Spinal cord (tissue), 10 donors: ENCODE data around the gene ICAM3. TPM values are rescaled to one million over a fixed set of nuclear protein-coding genes. Genes with fewer than 3 reads are reported as not detected.
"Not testable (repeated sequence)": the region's sequence is repeated elsewhere in the genome, so short reads cannot be mapped to it uniquely, and the experiment has no call there.

Experiments used
- DNase-seq, 6 donors: peaks; one replicate each; pipeline versions ENCODE4 v3.0.0 to v3.0.0-alpha.2; 2013 to 2015; ENCODE audit warnings: low spot score in 6 of 6, low read depth in 4 of 6
- H3K27ac ChIP-seq: one replicate; pipeline ENCODE4 v1.5.1; 2013; ENCODE audit warnings: low read depth, low read length, control low read depth
- H3K27me3 ChIP-seq: one replicate; pipeline ENCODE4 v1.6.1; 2013; ENCODE audit warnings: low read length; ENCODE audit not compliant: control insufficient read depth, insufficient read depth
- H3K36me3 ChIP-seq: one replicate; pipeline ENCODE4 v1.6.1; 2013; ENCODE audit warnings: low read length; ENCODE audit not compliant: control insufficient read depth, insufficient read depth
- H3K4me1 ChIP-seq: one replicate; pipeline ENCODE4 v1.6.1; 2013; ENCODE audit warnings: low read length; ENCODE audit not compliant: control insufficient read depth, insufficient read depth
- H3K4me3 ChIP-seq: one replicate; pipeline ENCODE4 v1.5.1; 2013; ENCODE audit warnings: low read depth, low read length, control low read depth
- H3K9me3 ChIP-seq: one replicate; pipeline ENCODE4 v1.6.1; 2013; ENCODE audit warnings: low read length; ENCODE audit not compliant: control insufficient read depth, insufficient read depth
- WGBS: methylation state at CpG from one replicate; pipeline ENCODE4 v1.1.5; 2013; ENCODE audit warnings: missing lambda C conversion rate; ENCODE audit not compliant: insufficient coverage; 5-methylcytosine and 5-hydroxymethylcytosine counted together
- polyA plus RNA-seq, 2 donors: library from polyadenylated mRNA; unstranded; fragments of 120-200 nt; gene quantifications; one replicate each; pipeline ENCODE4 v1.2.1, GENCODE V29; 2013; ENCODE audit not compliant: insufficient read length in 2 of 2
- total RNA-seq, 2 donors: library from RNA; depleted of rRNA in 1 of 2; stranded (reverse); fragments of 120-200 nt in 1 of 2; fragments of >200 nt in 1 of 2; gene quantifications; one replicate each; pipeline versions ENCODE4 v1.2.3 to v1.2.4, GENCODE V29; 2013 to 2014
- donor health status: healthy.

Gene ICAM3
- total and polyA plus RNA-seq, 4 donors, result 3.8 to 8.7 (median 5.0) TPM

GRCh38 chr19:10372690-10373089, 33.3 kb upstream of the ICAM3 start:
- H3K4me3 ChIP-seq, result no peak overlapping the region
- H3K36me3 ChIP-seq, result peaks cover 70% of the 10 kb centered on the region
- H3K27ac ChIP-seq, result no peak overlapping the region
- WGBS, result no CpG with 5 or more reads among the region's 3 CpGs
- H3K9me3 ChIP-seq, result no peaks in the 10 kb centered on the region
- no peak for DNase-seq
- no peaks in the 10 kb centered on the region for H3K4me1 ChIP-seq
- H3K27me3 ChIP-seq, result no peaks in the 10 kb centered on the region

GRCh38 chr19:10368101-10368803, 28.8 kb upstream of the ICAM3 start:
- Histone ChIP-seq H3K4me1 (no peaks in the 10 kb centered on the region), H3K27ac (no peak overlapping the region), H3K4me3 (no peak overlapping the region), H3K27me3 (no peaks in the 10 kb centered on the region), H3K9me3 (no peaks in the 10 kb centered on the region), H3K36me3 (peaks cover 81% of the 10 kb centered on the region)
- 96% methylated on average over 13 of the region's 15 CpGs for WGBS
- DNase-seq, result no peak

GRCh38 chr19:10366950-10367512, 27.6 kb upstream of the ICAM3 start:
- not testable (repeated sequence) for H3K27me3 ChIP-seq, DNase-seq, H3K4me1 ChIP-seq, H3K9me3 ChIP-seq, H3K4me3 ChIP-seq, H3K27ac ChIP-seq
- H3K36me3 ChIP-seq, result peaks cover 85% of the 10 kb centered on the region
- WGBS, result 100% methylated on average over 2 of the region's 4 CpGs

- H3K36me3 ChIP-seq, result peaks cover 89% of the 10 kb centered on the region
- 97% methylated on average over 23 of the region's 23 CpGs for WGBS
Observed at GRCh38 chr19:10365518-10365917, 26.1 kb upstream of the ICAM3 start.

GRCh38 chr19:10364644-10365043, 25.2 kb upstream of the ICAM3 start:
- no peak for DNase-seq
- Histone ChIP-seq H3K27ac (no peak overlapping the region), H3K36me3 (peaks cover 90% of the 10 kb centered on the region), H3K4me1 (no peaks in the 10 kb centered on the region), H3K9me3 (no peaks in the 10 kb centered on the region), H3K27me3 (no peaks in the 10 kb centered on the region), H3K4me3 (no peak overlapping the region)
- WGBS, result 85% methylated on average over 19 of the region's 19 CpGs

More at GRCh38 chr19:10365518-10365917, 26.1 kb upstream of the ICAM3 start:
- H3K27me3 ChIP-seq, result no peaks in the 10 kb centered on the region
- H3K9me3 ChIP-seq, result no peaks in the 10 kb centered on the region
- DNase-seq, result no peak
- no peaks in the 10 kb centered on the region for H3K4me1 ChIP-seq
- no peak overlapping the region for H3K4me3 ChIP-seq
- no peak overlapping the region for H3K27ac ChIP-seq

- 95% methylated on average over 10 of the region's 12 CpGs for WGBS
- Histone ChIP-seq H3K27ac (no peak overlapping the region), H3K36me3 (peaks cover 90% of the 10 kb centered on the region), H3K9me3 (no peaks in the 10 kb centered on the region), H3K4me3 (no peak overlapping the region), H3K4me1 (no peaks in the 10 kb centered on the region), H3K27me3 (no peaks in the 10 kb centered on the region)
- no peak for DNase-seq
Observed at GRCh38 chr19:10363789-10364281, 24.4 kb upstream of the ICAM3 start.

GRCh38 chr19:10362259-10362658, 22.8 kb upstream of the ICAM3 start:
- WGBS, result 95% methylated on average over 16 of the region's 18 CpGs
- H3K36me3 ChIP-seq, result peaks cover 92% of the 10 kb centered on the region

GRCh38 chr19:10361569-10362011, 22.2 kb upstream of the ICAM3 start:
- H3K36me3 ChIP-seq, result peaks cover 98% of the 10 kb centered on the region
- no peaks in the 10 kb centered on the region for H3K4me1 ChIP-seq
- H3K4me3 ChIP-seq, result no peak overlapping the region
- H3K9me3 ChIP-seq, result no peaks in the 10 kb centered on the region
- H3K27ac ChIP-seq, result no peak overlapping the region
- no peaks in the 10 kb centered on the region for H3K27me3 ChIP-seq
- no peak for DNase-seq
- WGBS, result 92% methylated on average over 15 of the region's 16 CpGs

More at GRCh38 chr19:10362259-10362658, 22.8 kb upstream of the ICAM3 start:
- no peak for DNase-seq
- Histone ChIP-seq H3K27me3 (no peaks in the 10 kb centered on the region), H3K9me3 (no peaks in the 10 kb centered on the region), H3K4me1 (no peaks in the 10 kb centered on the region), H3K4me3 (no peak overlapping the region), H3K27ac (no peak overlapping the region)

- Histone ChIP-seq H3K27ac (no peak overlapping the region), H3K27me3 (no peaks in the 10 kb centered on the region), H3K9me3 (no peaks in the 10 kb centered on the region), H3K4me3 (no peak overlapping the region), H3K4me1 (peaks cover 19% of the 10 kb centered on the region), H3K36me3 (peaks cover 89% of the 10 kb centered on the region)
- 97% methylated on average over 12 of the region's 12 CpGs for WGBS
- no peak for DNase-seq
Observed at GRCh38 chr19:10356431-10356830, 17.0 kb upstream of the ICAM3 start.
